ENCODE measurements around the gene MILR1. TPM values are rescaled to one million over a fixed set of nuclear protein-coding genes. Genes with fewer than 3 reads are reported as not detected.
A peak's percentile ranks its signal among the peaks of the same experiment; 100 is the strongest.
"Not testable (repeated sequence)": the region's sequence is repeated elsewhere in the genome, so short reads cannot be mapped to it uniquely, and the experiment has no call there.

Gene MILR1
- total RNA-seq, 1 experiment from 2014 or later = not detected

- TF ChIP-seq CDX4 (CRISPR knock-in tag; IDR thresholded peaks at IDR 0.05; ENCODE audit: borderline replicate concordance) (no peak), ELF4 (CRISPR knock-in tag; IDR thresholded peaks at IDR 0.05; ENCODE audit: low read depth) (no peak), FOXK1 (CRISPR knock-in tag; IDR thresholded peaks at IDR 0.05) (no peak)
Measured at GRCh38 chr17:64413513-64413912, 35.4 kb upstream of the MILR1 start (continued).

- Mint-ChIP-seq H3K27ac (no peak overlapping the region), H3K4me1 (peaks cover 1% of the 10 kb centered on the region), H3K27me3 (ENCODE audit: low read depth) (no peaks in the 10 kb centered on the region), H3K36me3 (no peaks in the 10 kb centered on the region), H3K4me3 (no peak overlapping the region), H3K9me3 (no peaks in the 10 kb centered on the region)
- TF ChIP-seq ZNF423 (CRISPR knock-in tag; IDR thresholded peaks at IDR 0.05) (no peak), CTCF (IDR thresholded peaks at IDR 0.05) (peak; percentile 43; the same call in 1 of the 2 replicates)
- ATAC-seq = peak; percentile 50; the same call in 1 of the 2 replicates
- no peak for DNase-seq (ENCODE audit: low spot score)
- CTCF ChIA-PET = interaction anchor here (0.5 to 4.7 kb wide), 41 partner anchors 8 to 754 kb away, joined by 3 to 97 read pairs (median 4); partner anchors contain the start of genes PECAM1, POLG2 and TEX2
- POLR2A ChIA-PET = no interaction called here
Measured at GRCh38 chr17:64418506-64419339, 30.2 kb upstream of the MILR1 start.

GRCh38 chr17:64420143-64420670 lies 28.7 kb upstream of the MILR1 start:
- Mint-ChIP-seq H3K27ac (no peak overlapping the region), H3K4me1 (no peaks in the 10 kb centered on the region), H3K36me3 (peaks cover 2% of the 10 kb centered on the region), H3K27me3 (ENCODE audit: low read depth) (peaks cover 1% of the 10 kb centered on the region; the same call in 1 of the 2 replicates), H3K4me3 (no peak overlapping the region), H3K9me3 (peaks cover 10% of the 10 kb centered on the region)
- no peak for TF ChIP-seq AR (CRISPR knock-in tag; IDR thresholded peaks at IDR 0.05)
- no peak for TF ChIP-seq ZNF512 (CRISPR knock-in tag; IDR thresholded peaks at IDR 0.05; ENCODE audit: borderline replicate concordance)
- TF ChIP-seq RORB (CRISPR knock-in tag; IDR thresholded peaks at IDR 0.05) = no peak
- peak; percentile 52 for TF ChIP-seq CTCF (IDR thresholded peaks at IDR 0.05)
- TF ChIP-seq ZNF263 (CRISPR knock-in tag; IDR thresholded peaks at IDR 0.05; ENCODE audit: low read depth) = no peak
- no peak for TF ChIP-seq ZNF396 (CRISPR knock-in tag; IDR thresholded peaks at IDR 0.05; ENCODE audit: borderline replicate concordance)
- TF ChIP-seq GRHL2 (CRISPR knock-in tag; IDR thresholded peaks at IDR 0.05; ENCODE audit: insufficient replicate concordance, severe bottlenecking) = no peak
- no peak for TF ChIP-seq STAT6 (CRISPR knock-in tag; conservative IDR thresholded peaks at IDR 0.05; ENCODE audit: low read depth)
- DNase-seq (ENCODE audit: low spot score) (no peak), ATAC-seq (peak; percentile 86)
- POLR2A ChIA-PET = interaction anchor here (1.4 to 1.5 kb wide), 2 partner anchors 85 to 87 kb away, joined by 4 to 7 read pairs; partner anchors contain the start of genes CEP95 and DDX5
- CTCF ChIA-PET = interaction anchor here (0.6 to 4.7 kb wide), 53 partner anchors 8 to 539 kb away, joined by 3 to 97 read pairs (median 4); partner anchors contain the start of genes CEP95, DDX5 and POLG2

- ATAC-seq; H3K4me1 Mint-ChIP-seq; POLR2A ChIA-PET; H3K4me3 Mint-ChIP-seq; DNase-seq (ENCODE audit: low spot score); H3K27me3 Mint-ChIP-seq (ENCODE audit: low read depth); H3K27ac Mint-ChIP-seq: not testable (repeated sequence)
- CTCF ChIA-PET = interaction anchor here (0.6 to 4.7 kb wide), 6 partner anchors 10 to 227 kb away, joined by 3 to 97 read pairs (median 15); no protein-coding TSS in a partner anchor
- H3K9me3 Mint-ChIP-seq = peaks cover 29% of the 10 kb centered on the region
- H3K36me3 Mint-ChIP-seq = peaks cover 21% of the 10 kb centered on the region
Measured at GRCh38 chr17:64422121-64422520, 26.8 kb upstream of the MILR1 start.
